Esophagus muscularis mucosa (tissue), 3 donors: Measurements from ENCODE around the gene ULK1.

ENCODE experiments used
- POLR2A ChIP-seq: fragments of 450-650 bp; IDR thresholded peaks from one replicate; pipeline ENCODE4 v1.6.1; 2017; ENCODE audit warnings: antibody characterized with exemption, moderate library complexity, mild to moderate bottlenecking, low read depth
- TF ChIP-seq, protein P1 (sequence below), 3 experiments: fragments of 200-600 bp in 2 of 3; fragments of 450-650 bp in 1 of 3; sonication (generic) in 2 of 3; IDR thresholded peaks; one replicate each; pipeline ENCODE4 v1.5.1; 2017 to 2019; ENCODE audit warnings: antibody characterized with exemption in 3 of 3, mild to moderate bottlenecking in 2 of 3, moderate library complexity in 1 of 3

DNA sequence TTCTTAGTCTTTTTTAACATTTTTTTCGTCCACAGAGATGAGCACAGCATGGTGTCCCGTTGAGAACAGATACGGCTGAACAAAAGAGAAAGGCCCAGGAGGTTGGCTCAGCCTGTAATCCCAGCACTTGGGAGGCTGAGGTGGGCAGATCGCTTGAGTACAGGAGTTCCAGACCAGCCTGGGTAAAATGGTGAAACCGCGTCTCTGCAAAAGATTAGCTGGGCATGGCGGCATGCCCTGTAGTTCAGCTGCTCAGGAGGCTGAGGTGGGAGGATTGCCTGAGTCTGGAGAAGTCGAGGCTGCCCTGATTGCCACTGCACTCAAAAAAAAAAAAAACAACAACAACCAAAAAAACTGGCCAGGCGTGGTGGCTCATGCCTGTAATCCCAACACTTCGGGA lies 49.5 kb downstream of the ULK1 start:
- TF ChIP-seq, protein P1, sequence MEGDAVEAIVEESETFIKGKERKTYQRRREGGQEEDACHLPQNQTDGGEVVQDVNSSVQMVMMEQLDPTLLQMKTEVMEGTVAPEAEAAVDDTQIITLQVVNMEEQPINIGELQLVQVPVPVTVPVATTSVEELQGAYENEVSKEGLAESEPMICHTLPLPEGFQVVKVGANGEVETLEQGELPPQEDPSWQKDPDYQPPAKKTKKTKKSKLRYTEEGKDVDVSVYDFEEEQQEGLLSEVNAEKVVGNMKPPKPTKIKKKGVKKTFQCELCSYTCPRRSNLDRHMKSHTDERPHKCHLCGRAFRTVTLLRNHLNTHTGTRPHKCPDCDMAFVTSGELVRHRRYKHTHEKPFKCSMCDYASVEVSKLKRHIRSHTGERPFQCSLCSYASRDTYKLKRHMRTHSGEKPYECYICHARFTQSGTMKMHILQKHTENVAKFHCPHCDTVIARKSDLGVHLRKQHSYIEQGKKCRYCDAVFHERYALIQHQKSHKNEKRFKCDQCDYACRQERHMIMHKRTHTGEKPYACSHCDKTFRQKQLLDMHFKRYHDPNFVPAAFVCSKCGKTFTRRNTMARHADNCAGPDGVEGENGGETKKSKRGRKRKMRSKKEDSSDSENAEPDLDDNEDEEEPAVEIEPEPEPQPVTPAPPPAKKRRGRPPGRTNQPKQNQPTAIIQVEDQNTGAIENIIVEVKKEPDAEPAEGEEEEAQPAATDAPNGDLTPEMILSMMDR (IDR thresholded peaks at IDR 0.05): no peak
- no peak for TF ChIP-seq POLR2A
